Stomach (tissue), 4 donors: ENCODE data around the gene CD247.

Experiments
- CTCF ChIP-seq, 7 experiments: fragments of 450-650 bp in 4 of 7; fragments of 200-600 bp in 3 of 7; sonication (generic) in 3 of 7; IDR thresholded peaks; one replicate each; pipeline ENCODE4 v1.5.1; 2016 to 2019; ENCODE audit warnings: antibody characterized with exemption in 7 of 7, control low read depth in 2 of 7, mild to moderate bottlenecking in 1 of 7
- POLR2A ChIP-seq, 4 donors: fragments of 450-650 bp; IDR thresholded peaks; one replicate each; pipeline ENCODE4 v1.6.1; 2016; ENCODE audit warnings: antibody characterized with exemption in 4 of 4, control low read depth in 2 of 4, mild to moderate bottlenecking in 1 of 4, moderate library complexity in 1 of 4
- POLR2AphosphoS5 ChIP-seq, 3 donors: sonication (generic); formaldehyde crosslinking; IDR thresholded peaks; one replicate each; pipeline ENCODE4 v1.6.1; 2016; ENCODE audit warnings: antibody characterized with exemption in 3 of 3

- no peak for TF ChIP-seq CTCF (IDR thresholded peaks at IDR 0.05)
- no peak for TF ChIP-seq POLR2A (IDR thresholded peaks at IDR 0.05)
- no peak for TF ChIP-seq POLR2AphosphoS5 (IDR thresholded peaks at IDR 0.05)
Measured at GRCh38 chr1:167532964-167533824, 14.9 kb upstream of the CD247 start.
